OCI-LY1 (cell line): Measurements from ENCODE around the gene MAVS.

Source experiments
- EZH2 ChIP-seq: fragments of 200-600 bp; sonication (generic), shearing (Covaris generic); IDR thresholded peaks from 2 replicates; pipeline ENCODE4 v1.8.0; 2017; ENCODE audit warnings: borderline replicate concordance, mixed run types, mild to moderate bottlenecking, antibody characterized with exemption, low read length, moderate library complexity, mixed read lengths
- TF ChIP-seq, protein P1 (sequence below): fragments of 200-600 bp; sonication (generic), shearing (Covaris generic); IDR thresholded peaks from 2 replicates; pipeline ENCODE4 v1.5.1; 2017; ENCODE audit warnings: mild to moderate bottlenecking, antibody characterized with exemption, low read length, moderate library complexity, mixed read lengths

GRCh38 chr20:3876676-3877075 is 30.0 kb downstream of the MAVS start:
- TF ChIP-seq, protein P1, sequence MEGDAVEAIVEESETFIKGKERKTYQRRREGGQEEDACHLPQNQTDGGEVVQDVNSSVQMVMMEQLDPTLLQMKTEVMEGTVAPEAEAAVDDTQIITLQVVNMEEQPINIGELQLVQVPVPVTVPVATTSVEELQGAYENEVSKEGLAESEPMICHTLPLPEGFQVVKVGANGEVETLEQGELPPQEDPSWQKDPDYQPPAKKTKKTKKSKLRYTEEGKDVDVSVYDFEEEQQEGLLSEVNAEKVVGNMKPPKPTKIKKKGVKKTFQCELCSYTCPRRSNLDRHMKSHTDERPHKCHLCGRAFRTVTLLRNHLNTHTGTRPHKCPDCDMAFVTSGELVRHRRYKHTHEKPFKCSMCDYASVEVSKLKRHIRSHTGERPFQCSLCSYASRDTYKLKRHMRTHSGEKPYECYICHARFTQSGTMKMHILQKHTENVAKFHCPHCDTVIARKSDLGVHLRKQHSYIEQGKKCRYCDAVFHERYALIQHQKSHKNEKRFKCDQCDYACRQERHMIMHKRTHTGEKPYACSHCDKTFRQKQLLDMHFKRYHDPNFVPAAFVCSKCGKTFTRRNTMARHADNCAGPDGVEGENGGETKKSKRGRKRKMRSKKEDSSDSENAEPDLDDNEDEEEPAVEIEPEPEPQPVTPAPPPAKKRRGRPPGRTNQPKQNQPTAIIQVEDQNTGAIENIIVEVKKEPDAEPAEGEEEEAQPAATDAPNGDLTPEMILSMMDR, result no peak
- no peak for TF ChIP-seq EZH2
